Measurements from ENCODE around the gene NRG2. TPM values are rescaled to one million over a fixed set of nuclear protein-coding genes. Genes with fewer than 3 reads are reported as not detected.

The NRG2 gene
- total RNA-seq, 1 experiment from 2014 or later = 0.59 TPM

GRCh38 chr5:139925650-139926640 is 117.2 kb downstream of the NRG2 start:
- Mint-ChIP-seq H3K27me3 (ENCODE audit: insufficient read depth, unreplicated experiment) (peaks cover 25% of the 10 kb centered on the region), H3K9me3 (ENCODE audit: unreplicated experiment) (no peaks in the 10 kb centered on the region), H3K27ac (ENCODE audit: unreplicated experiment) (no peak overlapping the region), H3K36me3 (ENCODE audit: insufficient read depth, unreplicated experiment) (no peaks in the 10 kb centered on the region), H3K4me3 (ENCODE audit: unreplicated experiment) (no peak overlapping the region), H3K4me1 (ENCODE audit: low read depth, unreplicated experiment) (no peaks in the 10 kb centered on the region)
- no TSS peak for BruUV-seq (replicated peaks)
- POLR2A ChIA-PET = no interaction called here
- no peak for DNase-seq
- Histone ChIP-seq H3K9me3 (no peaks in the 10 kb centered on the region), H3K4me1 (no peaks in the 10 kb centered on the region), H3K4me3 (ENCODE audit: low read depth, low read length) (no peak overlapping the region), H3K27me3 (replicated peaks; ENCODE audit: control insufficient read depth, insufficient read depth, low read length) (no peaks in the 10 kb centered on the region), H3K36me3 (ENCODE audit: control insufficient read depth, insufficient read depth, low read length) (no peaks in the 10 kb centered on the region)
- TF ChIP-seq, protein P1, sequence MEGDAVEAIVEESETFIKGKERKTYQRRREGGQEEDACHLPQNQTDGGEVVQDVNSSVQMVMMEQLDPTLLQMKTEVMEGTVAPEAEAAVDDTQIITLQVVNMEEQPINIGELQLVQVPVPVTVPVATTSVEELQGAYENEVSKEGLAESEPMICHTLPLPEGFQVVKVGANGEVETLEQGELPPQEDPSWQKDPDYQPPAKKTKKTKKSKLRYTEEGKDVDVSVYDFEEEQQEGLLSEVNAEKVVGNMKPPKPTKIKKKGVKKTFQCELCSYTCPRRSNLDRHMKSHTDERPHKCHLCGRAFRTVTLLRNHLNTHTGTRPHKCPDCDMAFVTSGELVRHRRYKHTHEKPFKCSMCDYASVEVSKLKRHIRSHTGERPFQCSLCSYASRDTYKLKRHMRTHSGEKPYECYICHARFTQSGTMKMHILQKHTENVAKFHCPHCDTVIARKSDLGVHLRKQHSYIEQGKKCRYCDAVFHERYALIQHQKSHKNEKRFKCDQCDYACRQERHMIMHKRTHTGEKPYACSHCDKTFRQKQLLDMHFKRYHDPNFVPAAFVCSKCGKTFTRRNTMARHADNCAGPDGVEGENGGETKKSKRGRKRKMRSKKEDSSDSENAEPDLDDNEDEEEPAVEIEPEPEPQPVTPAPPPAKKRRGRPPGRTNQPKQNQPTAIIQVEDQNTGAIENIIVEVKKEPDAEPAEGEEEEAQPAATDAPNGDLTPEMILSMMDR (IDR thresholded peaks at IDR 0.05; ENCODE audit: insufficient read depth in 1 of 2, low read depth in 1 of 2, low read length in 1 of 2, severe bottlenecking in 1 of 2, unreplicated experiment in 1 of 2) = no peak
- CTCF ChIA-PET = no interaction called here
- intact Hi-C loops (cut with micrococcal nuclease; ENCODE audit: unreplicated experiment) = no loop called here

DNA sequence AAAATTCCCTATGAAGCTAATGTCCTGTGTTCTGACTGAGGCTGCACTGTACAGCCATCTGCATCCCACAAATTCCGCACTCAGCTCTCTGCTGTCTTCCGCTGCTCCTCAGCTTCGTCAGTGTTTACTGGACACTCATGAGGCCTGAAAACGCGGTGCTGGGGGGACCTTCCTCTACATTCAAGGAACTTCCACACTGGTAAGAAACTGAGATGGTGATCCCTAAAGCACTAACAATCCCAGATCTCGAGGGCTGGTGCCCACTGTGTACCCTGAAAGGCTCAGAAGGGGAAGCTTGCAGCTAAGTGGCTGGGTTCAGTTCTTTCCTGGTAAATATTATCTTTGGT is 117.9 kb downstream of the NRG2 start:
- no peak for DNase-seq

DNA sequence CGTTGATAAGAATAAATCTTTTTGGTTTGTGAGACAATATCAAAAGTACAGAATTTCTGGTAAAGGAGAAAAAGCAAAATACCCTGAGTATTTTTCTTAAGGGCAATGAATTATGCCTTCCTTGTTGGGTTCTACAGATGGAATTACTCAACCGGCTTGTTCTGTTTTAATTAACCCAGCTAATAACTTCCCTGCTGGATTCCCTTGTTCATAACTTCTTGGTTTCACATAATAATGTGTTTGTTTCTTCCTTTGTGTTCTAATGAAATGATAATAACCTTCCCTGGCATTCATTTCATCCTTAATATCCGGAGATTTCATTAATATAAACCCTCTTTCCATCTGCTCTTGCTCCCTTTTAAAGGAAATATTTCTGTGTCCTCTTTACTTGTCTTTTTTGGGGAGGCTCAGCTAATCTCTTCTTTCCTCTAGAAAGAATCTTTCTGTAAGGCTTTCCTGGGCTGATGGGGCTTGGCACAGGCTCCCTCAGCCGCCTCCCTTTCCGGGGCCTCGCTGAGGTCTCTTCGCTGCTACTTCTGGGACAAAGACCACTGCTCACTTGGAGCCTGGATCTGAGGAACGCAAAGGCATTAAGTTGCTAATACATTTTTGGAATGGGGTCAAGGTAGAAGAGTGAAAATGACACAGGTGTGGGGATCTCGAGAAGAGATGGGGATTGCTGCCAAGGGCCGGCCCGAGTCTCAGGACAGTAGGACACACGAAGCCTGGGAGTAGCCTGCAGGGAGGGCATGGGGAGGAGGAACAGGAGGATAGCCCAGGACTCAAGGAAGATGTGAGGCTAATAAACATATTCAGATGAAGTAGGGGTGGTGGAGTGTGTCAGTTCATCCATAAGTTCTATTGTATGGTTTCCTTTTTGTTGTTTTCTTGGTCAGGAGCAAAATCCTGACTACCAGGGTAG is 118.5 kb downstream of the NRG2 start:
- ChIA-PET POLR2A (no interaction called here), CTCF (no interaction called here)
- intact Hi-C loops (cut with micrococcal nuclease; ENCODE audit: unreplicated experiment) = no loop called here
- Histone ChIP-seq H3K36me3 (ENCODE audit: control insufficient read depth, insufficient read depth, low read length) (no peaks in the 10 kb centered on the region), H3K27me3 (replicated peaks; ENCODE audit: control insufficient read depth, insufficient read depth, low read length) (no peaks in the 10 kb centered on the region), H3K9me3 (no peaks in the 10 kb centered on the region), H3K4me3 (ENCODE audit: low read depth, low read length) (no peak overlapping the region), H3K4me1 (no peaks in the 10 kb centered on the region)
- Mint-ChIP-seq H3K9me3 (ENCODE audit: unreplicated experiment) (no peaks in the 10 kb centered on the region), H3K4me3 (ENCODE audit: unreplicated experiment) (no peak overlapping the region), H3K4me1 (ENCODE audit: low read depth, unreplicated experiment) (no peaks in the 10 kb centered on the region), H3K27me3 (ENCODE audit: insufficient read depth, unreplicated experiment) (peaks cover 25% of the 10 kb centered on the region), H3K27ac (ENCODE audit: unreplicated experiment) (no peak overlapping the region), H3K36me3 (ENCODE audit: insufficient read depth, unreplicated experiment) (no peaks in the 10 kb centered on the region)
- no TSS peak for BruUV-seq (replicated peaks)
- TF ChIP-seq, protein P1 (IDR thresholded peaks at IDR 0.05; ENCODE audit: insufficient read depth in 1 of 2, low read depth in 1 of 2, low read length in 1 of 2, severe bottlenecking in 1 of 2, unreplicated experiment in 1 of 2) = no peak
- no peak for DNase-seq

More for the DNA sequence above, 117.9 kb downstream of the NRG2 start:
- intact Hi-C loops (cut with micrococcal nuclease; ENCODE audit: unreplicated experiment) = no loop called here
- no peak overlapping the region for H3K4me3 ChIP-seq (ENCODE audit: low read depth, low read length)
- Mint-ChIP-seq H3K27me3 (ENCODE audit: insufficient read depth, unreplicated experiment) (peaks cover 25% of the 10 kb centered on the region), H3K36me3 (ENCODE audit: insufficient read depth, unreplicated experiment) (no peaks in the 10 kb centered on the region), H3K4me3 (ENCODE audit: unreplicated experiment) (no peak overlapping the region), H3K27ac (ENCODE audit: unreplicated experiment) (no peak overlapping the region), H3K4me1 (ENCODE audit: low read depth, unreplicated experiment) (no peaks in the 10 kb centered on the region), H3K9me3 (ENCODE audit: unreplicated experiment) (no peaks in the 10 kb centered on the region)
- no peaks in the 10 kb centered on the region for H3K36me3 ChIP-seq (ENCODE audit: control insufficient read depth, insufficient read depth, low read length)
- no peaks in the 10 kb centered on the region for H3K9me3 ChIP-seq
- TF ChIP-seq, protein P1 (IDR thresholded peaks at IDR 0.05; ENCODE audit: insufficient read depth in 1 of 2, low read depth in 1 of 2, low read length in 1 of 2, severe bottlenecking in 1 of 2, unreplicated experiment in 1 of 2) = no peak
- BruUV-seq (replicated peaks) = no TSS peak
- no peaks in the 10 kb centered on the region for H3K4me1 ChIP-seq
- H3K27me3 ChIP-seq (replicated peaks; ENCODE audit: control insufficient read depth, insufficient read depth, low read length) = no peaks in the 10 kb centered on the region
- POLR2A ChIA-PET = no interaction called here
- CTCF ChIA-PET = no interaction called here

Data from Caco-2 (cell line).